Loucy (cell line): ENCODE results near the gene MATK.

ENCODE experiments used
- H2AFZ ChIP-seq: fragments of 200-600 bp; sonication (generic); 2 replicates; pipeline ENCODE4 v1.6.0; 2016; ENCODE audit warnings: antibody characterized with exemption, mild to moderate bottlenecking, low read length, moderate library complexity
- H3F3A ChIP-seq: fragments of 200-600 bp; 2 replicates; pipeline ENCODE4 v1.6.0; 2016; ENCODE audit warnings: antibody characterized with exemption, low read depth, mild to moderate bottlenecking
- H3K27me3 ChIP-seq: fragments of 200-600 bp; sonication (generic); 2 replicates; pipeline ENCODE4 v1.6.1; 2014; ENCODE audit warnings: low read length, mild to moderate bottlenecking; ENCODE audit not compliant: insufficient read depth, poor library complexity, severe bottlenecking
- H3K36me3 ChIP-seq: fragments of 200-600 bp; sonication (generic); 2 replicates; pipeline ENCODE4 v1.6.1; 2016; ENCODE audit warnings: low read length; ENCODE audit not compliant: insufficient read depth
- H3K4me1 ChIP-seq: fragments of 200-600 bp; sonication (generic); 2 replicates; pipeline ENCODE4 v1.5.1; 2014; ENCODE audit warnings: low read length, mild to moderate bottlenecking; ENCODE audit not compliant: insufficient read depth, poor library complexity, severe bottlenecking
- H3K4me2 ChIP-seq: fragments of 200-600 bp; sonication (generic); 2 replicates; pipeline ENCODE4 v1.6.0; 2014; ENCODE audit warnings: antibody characterized with exemption, low read length, low read depth, mild to moderate bottlenecking; ENCODE audit not compliant: poor library complexity, severe bottlenecking
- H3K4me3 ChIP-seq: fragments of 200-600 bp; sonication (generic); 2 replicates; pipeline ENCODE4 v1.5.1; 2014; ENCODE audit warnings: low read length, mild to moderate bottlenecking, mixed read lengths; ENCODE audit not compliant: poor library complexity, severe bottlenecking
- H3K79me2 ChIP-seq: fragments of 200-600 bp; sonication (generic); 2 replicates; pipeline ENCODE4 v1.6.1; 2014; ENCODE audit warnings: low read length; ENCODE audit not compliant: insufficient read depth
- H3K9ac ChIP-seq: fragments of 200-600 bp; sonication (generic); 2 replicates; pipeline ENCODE4 v1.6.0; 2014; ENCODE audit warnings: mild to moderate bottlenecking, low read depth, low read length, moderate library complexity; ENCODE audit not compliant: poor library complexity, severe bottlenecking
- H3K9me2 ChIP-seq: fragments of 200-600 bp; sonication (generic); replicated peaks from 2 replicates; pipeline ENCODE4 v1.6.1; 2016; ENCODE audit warnings: low read depth, low read length, mixed read lengths
- H3K9me3 ChIP-seq: fragments of 200-600 bp; sonication (generic); 2 replicates; pipeline ENCODE4 v1.6.1; 2014; ENCODE audit warnings: mild to moderate bottlenecking, antibody characterized with exemption, low read length, low read depth; ENCODE audit not compliant: insufficient read depth
- H4K20me1 ChIP-seq: fragments of 200-600 bp; sonication (generic); 2 replicates; pipeline ENCODE4 v1.6.0; 2014; ENCODE audit warnings: antibody characterized with exemption, low read length, mild to moderate bottlenecking; ENCODE audit not compliant: insufficient read depth, poor library complexity, severe bottlenecking
- EZH2phosphoT487 ChIP-seq: fragments of 200-600 bp; IDR thresholded peaks from 2 replicates; pipeline ENCODE4 v1.6.1; 2018; ENCODE audit warnings: antibody characterized with exemption, mild to moderate bottlenecking, moderate library complexity, borderline replicate concordance
- TF ChIP-seq, protein P1 (sequence below): fragments of 200-600 bp; sonication (generic); conservative IDR thresholded peaks from 2 replicates; pipeline ENCODE4 v1.5.1; 2014; ENCODE audit warnings: mild to moderate bottlenecking, antibody characterized with exemption, low read length

Gene MATK

DNA sequence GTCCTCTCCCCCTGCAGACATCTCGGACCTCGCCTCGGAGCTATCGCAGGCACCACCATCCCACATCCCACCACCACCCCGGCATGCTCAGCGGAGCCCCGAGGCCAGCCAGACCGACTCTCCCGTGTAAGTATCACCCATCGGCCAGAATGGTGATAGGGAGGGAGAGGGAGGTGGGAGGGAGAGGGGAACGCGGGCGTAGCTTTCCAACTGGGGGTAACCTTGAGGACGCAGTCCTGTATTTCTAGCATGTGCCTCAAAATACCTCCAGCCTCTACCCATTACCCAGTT is 51.9 kb downstream of the MATK start:
- Histone ChIP-seq H3K27me3 (no peaks in the 10 kb centered on the region), H3K36me3 (no peaks in the 10 kb centered on the region), H3K4me3 (no peak overlapping the region), H2AFZ (no peak overlapping the region), H3F3A (no peaks in the 10 kb centered on the region), H3K9ac (no peak overlapping the region), H3K4me2 (no peak overlapping the region), H3K79me2 (no peaks in the 10 kb centered on the region), H3K9me2 (no peaks in the 10 kb centered on the region), H3K4me1 (no peaks in the 10 kb centered on the region), H4K20me1 (no peaks in the 10 kb centered on the region), H3K9me3 (no peaks in the 10 kb centered on the region)
- TF ChIP-seq EZH2phosphoT487 = no peak
- TF ChIP-seq, protein P1, sequence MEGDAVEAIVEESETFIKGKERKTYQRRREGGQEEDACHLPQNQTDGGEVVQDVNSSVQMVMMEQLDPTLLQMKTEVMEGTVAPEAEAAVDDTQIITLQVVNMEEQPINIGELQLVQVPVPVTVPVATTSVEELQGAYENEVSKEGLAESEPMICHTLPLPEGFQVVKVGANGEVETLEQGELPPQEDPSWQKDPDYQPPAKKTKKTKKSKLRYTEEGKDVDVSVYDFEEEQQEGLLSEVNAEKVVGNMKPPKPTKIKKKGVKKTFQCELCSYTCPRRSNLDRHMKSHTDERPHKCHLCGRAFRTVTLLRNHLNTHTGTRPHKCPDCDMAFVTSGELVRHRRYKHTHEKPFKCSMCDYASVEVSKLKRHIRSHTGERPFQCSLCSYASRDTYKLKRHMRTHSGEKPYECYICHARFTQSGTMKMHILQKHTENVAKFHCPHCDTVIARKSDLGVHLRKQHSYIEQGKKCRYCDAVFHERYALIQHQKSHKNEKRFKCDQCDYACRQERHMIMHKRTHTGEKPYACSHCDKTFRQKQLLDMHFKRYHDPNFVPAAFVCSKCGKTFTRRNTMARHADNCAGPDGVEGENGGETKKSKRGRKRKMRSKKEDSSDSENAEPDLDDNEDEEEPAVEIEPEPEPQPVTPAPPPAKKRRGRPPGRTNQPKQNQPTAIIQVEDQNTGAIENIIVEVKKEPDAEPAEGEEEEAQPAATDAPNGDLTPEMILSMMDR = no peak

DNA sequence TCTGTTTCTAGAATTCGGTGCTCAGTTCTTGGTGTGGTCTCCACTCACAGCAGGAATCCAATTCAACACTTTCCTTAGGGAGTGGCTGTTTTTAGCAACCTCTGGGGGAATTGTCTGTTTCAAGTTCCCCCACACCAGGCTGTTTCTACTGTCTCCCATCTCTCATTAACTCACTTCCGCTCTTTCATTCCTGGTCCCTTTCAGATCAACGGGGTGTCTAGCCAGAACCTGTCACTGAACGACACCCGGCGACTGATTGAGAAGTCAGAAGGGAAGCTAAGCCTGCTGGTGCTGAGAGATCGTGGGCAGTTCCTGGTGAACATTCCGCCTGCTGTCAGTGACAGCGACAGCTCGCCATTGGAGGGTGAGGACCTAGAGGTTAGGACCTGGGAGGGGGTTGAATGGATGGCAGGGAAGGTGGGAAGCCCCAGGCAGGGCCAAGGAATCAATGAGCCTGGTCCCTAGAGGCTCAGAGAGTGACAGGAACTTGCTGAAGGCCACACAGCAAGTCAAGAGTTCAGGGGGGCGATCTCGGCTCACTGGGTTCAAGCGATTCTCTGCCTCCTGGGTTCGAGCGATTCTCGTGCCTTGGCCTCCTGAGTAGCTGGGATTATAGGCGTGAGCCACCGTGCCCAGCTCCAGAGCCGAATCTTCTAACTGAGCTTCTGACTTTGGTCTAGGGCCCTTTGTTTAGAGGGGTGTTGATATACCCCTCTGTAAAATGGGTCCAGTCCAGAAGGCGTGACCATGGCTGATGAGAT is 52.5 kb downstream of the MATK start:
- H3F3A ChIP-seq = no peaks in the 10 kb centered on the region
- H2AFZ ChIP-seq = no peak overlapping the region
- H3K79me2 ChIP-seq = no peaks in the 10 kb centered on the region
- no peaks in the 10 kb centered on the region for H3K27me3 ChIP-seq
- no peak overlapping the region for H3K4me2 ChIP-seq
- no peaks in the 10 kb centered on the region for H3K9me3 ChIP-seq
- no peak overlapping the region for H3K9ac ChIP-seq
- TF ChIP-seq, protein P1 = no peak
- TF ChIP-seq EZH2phosphoT487 = no peak
- H3K4me1 ChIP-seq = no peaks in the 10 kb centered on the region
- H3K9me2 ChIP-seq = no peaks in the 10 kb centered on the region
- H3K4me3 ChIP-seq = no peak overlapping the region
- no peaks in the 10 kb centered on the region for H3K36me3 ChIP-seq
- H4K20me1 ChIP-seq = no peaks in the 10 kb centered on the region

DNA sequence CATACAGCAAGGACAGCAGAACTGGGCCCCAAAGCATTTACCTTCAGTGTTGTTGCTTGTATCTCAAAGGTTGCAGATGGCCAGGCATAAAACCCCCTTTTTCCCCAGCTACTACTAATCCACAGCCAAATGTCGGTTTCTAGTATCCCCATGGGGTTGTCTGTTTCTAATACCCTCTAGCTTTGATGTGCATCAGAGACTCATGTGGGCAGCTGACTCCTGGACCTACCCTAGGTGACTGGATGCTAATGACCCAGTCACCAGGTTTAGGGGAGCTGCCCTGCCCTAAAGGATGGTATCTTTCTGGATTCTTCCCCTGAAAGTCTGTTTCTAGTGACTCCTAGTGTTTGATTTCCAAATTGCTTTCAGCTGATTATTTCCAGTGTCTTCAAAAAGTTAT is 54.1 kb downstream of the MATK start:
- H3K36me3 ChIP-seq = no peaks in the 10 kb centered on the region
- H3K27me3 ChIP-seq = no peaks in the 10 kb centered on the region
- no peaks in the 10 kb centered on the region for H4K20me1 ChIP-seq
- H3K79me2 ChIP-seq = no peaks in the 10 kb centered on the region
- H3K4me1 ChIP-seq = no peaks in the 10 kb centered on the region
- H2AFZ ChIP-seq = no peak overlapping the region
- no peak for TF ChIP-seq EZH2phosphoT487
- TF ChIP-seq, protein P1 = no peak
- no peak overlapping the region for H3K9ac ChIP-seq
- H3K4me3 ChIP-seq = no peak overlapping the region
- no peaks in the 10 kb centered on the region for H3K9me3 ChIP-seq
- H3K4me2 ChIP-seq = no peak overlapping the region
- no peaks in the 10 kb centered on the region for H3F3A ChIP-seq
- no peaks in the 10 kb centered on the region for H3K9me2 ChIP-seq
